Nephron progenitor cell (in vitro differentiated cells): ENCODE data around the gene RAB43.
"Not testable (repeated sequence)": the region's sequence is repeated elsewhere in the genome, so short reads cannot be mapped to it uniquely, and the experiment has no call there.

ENCODE experiments used
- DNase-seq: peaks from one replicate; pipeline ENCODE4 v3.0.0; 2021
- H3K27ac Mint-ChIP-seq: 2 replicates; pipeline ENCODE4 v1.8.0; 2021; ENCODE audit warnings: mild to moderate bottlenecking, moderate library complexity, mixed read lengths
- H3K27me3 Mint-ChIP-seq: 2 replicates; pipeline ENCODE4 v1.8.0; 2021; ENCODE audit warnings: mild to moderate bottlenecking, low read depth, mixed read lengths; ENCODE audit not compliant: poor library complexity
- H3K36me3 Mint-ChIP-seq: 2 replicates; pipeline ENCODE4 v1.8.0; 2021; ENCODE audit warnings: low read depth, mixed read lengths
- H3K4me1 Mint-ChIP-seq: 2 replicates; pipeline ENCODE4 v1.8.0; 2021; ENCODE audit warnings: mixed read lengths
- H3K4me3 Mint-ChIP-seq: 2 replicates; pipeline ENCODE4 v1.8.0; 2021; ENCODE audit warnings: mild to moderate bottlenecking, moderate library complexity, mixed read lengths
- H3K9me3 Mint-ChIP-seq: 2 replicates; pipeline ENCODE4 v1.8.0; 2021; ENCODE audit warnings: mild to moderate bottlenecking, moderate library complexity, mixed read lengths
- CTCF ChIP-seq: fragments of 200-600 bp; sonication (generic); IDR thresholded peaks from 2 replicates; pipeline ENCODE4 v1.5.0; 2021; ENCODE audit warnings: antibody characterized with exemption

The RAB43 gene

GRCh38 chr3:129101370-129102138 is 20.1 kb downstream of the RAB43 start:
- DNase-seq: no peak
- no peak overlapping the region for H3K4me3 Mint-ChIP-seq
- peak overlapping the region; percentile 70 for H3K27ac Mint-ChIP-seq
- peaks cover 27% of the 10 kb centered on the region for H3K9me3 Mint-ChIP-seq
- peaks cover 30% of the 10 kb centered on the region for H3K36me3 Mint-ChIP-seq
- peaks cover 4% of the 10 kb centered on the region for H3K27me3 Mint-ChIP-seq
- H3K4me1 Mint-ChIP-seq: peaks cover 26% of the 10 kb centered on the region
- no peak for TF ChIP-seq CTCF

- H3K27me3 Mint-ChIP-seq: peaks cover 4% of the 10 kb centered on the region
- H3K27ac Mint-ChIP-seq: no peak overlapping the region
These were observed 21.3 kb downstream of the RAB43 start for GRCh38 chr3:129100274-129100673.

GRCh38 chr3:129095285-129095684 is 26.3 kb downstream of the RAB43 start:
- peaks cover 27% of the 10 kb centered on the region for H3K9me3 Mint-ChIP-seq
- TF ChIP-seq CTCF: no peak
- peaks cover 4% of the 10 kb centered on the region for H3K27me3 Mint-ChIP-seq
- H3K27ac Mint-ChIP-seq: no peak overlapping the region
- peaks cover 38% of the 10 kb centered on the region for H3K36me3 Mint-ChIP-seq
- no peak for DNase-seq
- H3K4me3 Mint-ChIP-seq: no peak overlapping the region
- H3K4me1 Mint-ChIP-seq: no peaks in the 10 kb centered on the region

More at GRCh38 chr3:129100274-129100673, 21.3 kb downstream of the RAB43 start:
- H3K4me3 Mint-ChIP-seq: no peak overlapping the region
- H3K9me3 Mint-ChIP-seq: peaks cover 27% of the 10 kb centered on the region
- DNase-seq: no peak
- H3K36me3 Mint-ChIP-seq: peaks cover 34% of the 10 kb centered on the region
- peaks cover 22% of the 10 kb centered on the region for H3K4me1 Mint-ChIP-seq
- no peak for TF ChIP-seq CTCF

- not testable (repeated sequence) for H3K9me3 Mint-ChIP-seq, H3K4me3 Mint-ChIP-seq, H3K36me3 Mint-ChIP-seq, DNase-seq, H3K4me1 Mint-ChIP-seq, H3K27me3 Mint-ChIP-seq, H3K27ac Mint-ChIP-seq
These were observed 33.3 kb downstream of the RAB43 start for GRCh38 chr3:129088312-129088711.

GRCh38 chr3:129087904-129088303 is 33.7 kb downstream of the RAB43 start:
- H3K36me3 Mint-ChIP-seq, H3K4me1 Mint-ChIP-seq, H3K27ac Mint-ChIP-seq, H3K27me3 Mint-ChIP-seq, H3K4me3 Mint-ChIP-seq, H3K9me3 Mint-ChIP-seq: not testable (repeated sequence)
- DNase-seq: peak; percentile 39

GRCh38 chr3:129087138-129087702 is 34.4 kb downstream of the RAB43 start:
- Mint-ChIP-seq H3K27me3 (peaks cover under 1% of the 10 kb centered on the region), H3K36me3 (peaks cover 3% of the 10 kb centered on the region), H3K4me3 (no peak overlapping the region), H3K9me3 (no peaks in the 10 kb centered on the region), H3K4me1 (no peaks in the 10 kb centered on the region), H3K27ac (no peak overlapping the region)
- no peak for TF ChIP-seq CTCF
- DNase-seq: no peak

- TF ChIP-seq CTCF: no peak
- Mint-ChIP-seq H3K36me3 (no peaks in the 10 kb centered on the region), H3K27ac (no peak overlapping the region), H3K4me1 (no peaks in the 10 kb centered on the region), H3K4me3 (no peak overlapping the region), H3K27me3 (peaks cover 3% of the 10 kb centered on the region), H3K9me3 (no peaks in the 10 kb centered on the region)
- DNase-seq: no peak
These were observed 35.8 kb downstream of the RAB43 start for GRCh38 chr3:129085818-129086217.
